ENCODE measurements around the gene PKNOX2.

PKNOX2 gene

GRCh38 chr11:125454047-125454446 lies 289.5 kb downstream of the PKNOX2 start:
- no peak for DNase-seq

GRCh38 chr11:125455851-125456250 lies 291.3 kb downstream of the PKNOX2 start:
- no peak for DNase-seq

- no peak for DNase-seq
These were observed 293.3 kb downstream of the PKNOX2 start for GRCh38 chr11:125457814-125458343.

GRCh38 chr11:125460275-125460674 lies 295.7 kb downstream of the PKNOX2 start:
- no peak for DNase-seq

GRCh38 chr11:125463590-125464269 lies 299.2 kb downstream of the PKNOX2 start:
- DNase-seq, result no peak

GRCh38 chr11:125464270-125464662 lies 299.7 kb downstream of the PKNOX2 start:
- DNase-seq, result no peak

GRCh38 chr11:125464666-125465065 lies 300.1 kb downstream of the PKNOX2 start:
- no peak for DNase-seq

GRCh38 chr11:125465255-125465654 lies 300.7 kb downstream of the PKNOX2 start:
- no peak for DNase-seq

- no peak for DNase-seq
These were observed 301.1 kb downstream of the PKNOX2 start for GRCh38 chr11:125465701-125466100.

GRCh38 chr11:125468025-125468424 lies 303.5 kb downstream of the PKNOX2 start:
- DNase-seq, result no peak

GRCh38 chr11:125468852-125469251 lies 304.3 kb downstream of the PKNOX2 start:
- no peak for DNase-seq

- no peak for DNase-seq
These were observed 305.8 kb downstream of the PKNOX2 start for GRCh38 chr11:125470355-125470754.

- DNase-seq, result no peak
These were observed 312.2 kb downstream of the PKNOX2 start for GRCh38 chr11:125476721-125477120.

- no peak for DNase-seq
These were observed 314.6 kb downstream of the PKNOX2 start for GRCh38 chr11:125479137-125479536.

GRCh38 chr11:125481531-125481930 lies 317.0 kb downstream of the PKNOX2 start:
- no peak for DNase-seq
